ENCODE data around the gene MICOS13. TPM values are rescaled to one million over a fixed set of nuclear protein-coding genes. Genes with fewer than 3 reads are reported as not detected.

Gene MICOS13
- total RNA-seq, 1 donor from 2014 or later: 83.2 TPM

DNA sequence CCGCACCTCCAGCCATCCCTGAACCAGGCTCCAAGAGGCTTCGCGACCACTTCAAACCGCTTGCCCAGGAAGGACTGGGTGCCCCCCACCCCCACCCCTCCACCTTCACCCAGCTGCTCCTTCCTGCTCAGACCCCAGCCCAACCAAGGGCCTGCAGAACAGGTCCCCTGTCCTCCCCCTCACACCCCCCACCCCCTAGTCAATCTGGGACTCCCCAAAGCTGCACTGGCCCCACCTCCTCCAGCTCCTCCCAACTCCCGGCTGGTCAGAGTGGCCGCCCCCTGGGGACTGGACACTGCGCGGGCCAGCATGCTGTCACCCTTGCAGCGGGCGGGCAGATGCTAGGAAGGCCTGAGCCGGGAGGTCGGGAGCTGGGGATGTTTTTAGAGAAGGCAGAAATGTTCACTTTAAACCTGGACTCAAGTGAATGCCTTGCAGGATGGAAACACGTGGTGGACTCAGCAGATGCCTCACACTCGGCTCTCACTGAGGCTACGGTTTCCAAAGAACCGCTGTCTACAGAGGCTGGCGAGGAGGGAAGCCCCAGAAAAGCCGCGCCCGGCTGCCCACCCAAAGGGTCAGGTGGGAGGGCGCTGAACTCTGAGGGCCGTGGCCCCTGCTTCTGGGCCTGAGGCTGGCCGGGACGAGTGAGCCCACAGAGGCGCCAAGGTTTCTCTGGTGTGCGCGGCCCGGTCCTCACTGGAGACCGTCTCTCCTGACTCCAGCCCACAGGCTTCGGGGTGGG is 17.7 kb upstream of the MICOS13 start:
- peaks cover 0 to 57% of the 10 kb centered on the region in 2 donors for H3K36me3 ChIP-seq
- DNase-seq (ENCODE audit: extremely low spot score in 2 of 2): no peak
- peaks cover 8% of the 10 kb centered on the region for H3K4me1 ChIP-seq
- no peaks in the 10 kb centered on the region for H3K27me3 ChIP-seq
- H3K4me3 ChIP-seq: no peak overlapping the region
- intact Hi-C loops (cut with DNase I): no loop called here
- TF ChIP-seq POLR2AphosphoS5 (IDR thresholded peaks at IDR 0.05; ENCODE audit: insufficient read depth in 1 of 2, low read depth in 1 of 2) (no peak), POLR2A (IDR thresholded peaks at IDR 0.05) (no peak)
- TF ChIP-seq, protein P1, sequence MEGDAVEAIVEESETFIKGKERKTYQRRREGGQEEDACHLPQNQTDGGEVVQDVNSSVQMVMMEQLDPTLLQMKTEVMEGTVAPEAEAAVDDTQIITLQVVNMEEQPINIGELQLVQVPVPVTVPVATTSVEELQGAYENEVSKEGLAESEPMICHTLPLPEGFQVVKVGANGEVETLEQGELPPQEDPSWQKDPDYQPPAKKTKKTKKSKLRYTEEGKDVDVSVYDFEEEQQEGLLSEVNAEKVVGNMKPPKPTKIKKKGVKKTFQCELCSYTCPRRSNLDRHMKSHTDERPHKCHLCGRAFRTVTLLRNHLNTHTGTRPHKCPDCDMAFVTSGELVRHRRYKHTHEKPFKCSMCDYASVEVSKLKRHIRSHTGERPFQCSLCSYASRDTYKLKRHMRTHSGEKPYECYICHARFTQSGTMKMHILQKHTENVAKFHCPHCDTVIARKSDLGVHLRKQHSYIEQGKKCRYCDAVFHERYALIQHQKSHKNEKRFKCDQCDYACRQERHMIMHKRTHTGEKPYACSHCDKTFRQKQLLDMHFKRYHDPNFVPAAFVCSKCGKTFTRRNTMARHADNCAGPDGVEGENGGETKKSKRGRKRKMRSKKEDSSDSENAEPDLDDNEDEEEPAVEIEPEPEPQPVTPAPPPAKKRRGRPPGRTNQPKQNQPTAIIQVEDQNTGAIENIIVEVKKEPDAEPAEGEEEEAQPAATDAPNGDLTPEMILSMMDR (IDR thresholded peaks at IDR 0.05): no peak
- no peak overlapping the region for H3K27ac ChIP-seq
- no peaks in the 10 kb centered on the region for H3K9me3 ChIP-seq

DNA sequence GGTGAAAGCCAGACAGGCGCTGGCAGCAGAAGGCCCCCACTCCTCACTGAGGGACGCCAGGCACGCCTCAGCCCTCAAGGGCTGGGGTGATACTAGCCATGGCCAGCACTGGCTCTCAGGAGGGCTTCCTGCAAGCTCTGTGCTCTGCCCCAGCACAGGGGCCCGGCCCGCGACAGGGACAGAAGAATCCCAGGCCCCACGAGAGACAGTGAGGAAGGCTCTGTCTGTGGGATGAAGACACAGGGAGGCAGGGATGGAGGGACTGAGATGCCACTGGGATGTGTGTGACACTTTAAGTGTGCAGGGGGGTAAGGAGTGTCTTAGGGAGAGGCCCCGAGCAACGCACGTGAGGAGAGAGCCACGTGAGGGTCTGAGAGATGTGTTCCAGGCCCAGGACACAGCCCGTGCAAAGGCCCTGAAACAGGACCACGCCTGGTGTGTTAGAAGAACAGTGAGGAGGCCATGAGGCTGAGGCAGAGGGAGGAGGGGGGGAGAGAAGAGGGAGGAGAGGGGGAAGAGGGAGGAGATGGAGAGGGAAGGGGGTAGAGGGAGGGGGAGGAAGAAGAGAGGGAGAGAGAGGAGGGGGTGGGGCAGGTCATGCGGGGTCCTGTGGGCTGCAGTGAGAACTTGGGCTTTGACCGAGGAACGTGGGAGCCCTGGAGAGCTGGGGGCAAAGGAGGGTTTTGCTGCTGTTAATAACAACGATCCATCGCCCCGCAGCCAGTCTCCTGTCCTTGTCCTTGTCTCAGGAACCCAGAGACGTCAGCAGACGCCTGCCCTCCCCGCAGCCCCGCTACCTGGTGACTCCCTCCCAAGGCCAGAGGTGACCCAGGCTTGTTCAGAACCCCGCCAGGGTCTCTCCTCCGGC is 16.9 kb upstream of the MICOS13 start:
- H3K27ac ChIP-seq: no peak overlapping the region
- no peak overlapping the region for H3K4me3 ChIP-seq
- H3K4me1 ChIP-seq: peaks cover 16% of the 10 kb centered on the region
- no peaks in the 10 kb centered on the region for H3K9me3 ChIP-seq
- H3K27me3 ChIP-seq: no peaks in the 10 kb centered on the region
- no peak for DNase-seq (ENCODE audit: extremely low spot score in 2 of 2)
- intact Hi-C loops (cut with DNase I): no loop called here
- peaks cover 0 to 65% of the 10 kb centered on the region in 2 donors for H3K36me3 ChIP-seq
- TF ChIP-seq POLR2AphosphoS5 (IDR thresholded peaks at IDR 0.05; ENCODE audit: insufficient read depth in 1 of 2, low read depth in 1 of 2) (no peak), POLR2A (IDR thresholded peaks at IDR 0.05) (no peak)
- TF ChIP-seq, protein P1 (IDR thresholded peaks at IDR 0.05): no peak

DNA sequence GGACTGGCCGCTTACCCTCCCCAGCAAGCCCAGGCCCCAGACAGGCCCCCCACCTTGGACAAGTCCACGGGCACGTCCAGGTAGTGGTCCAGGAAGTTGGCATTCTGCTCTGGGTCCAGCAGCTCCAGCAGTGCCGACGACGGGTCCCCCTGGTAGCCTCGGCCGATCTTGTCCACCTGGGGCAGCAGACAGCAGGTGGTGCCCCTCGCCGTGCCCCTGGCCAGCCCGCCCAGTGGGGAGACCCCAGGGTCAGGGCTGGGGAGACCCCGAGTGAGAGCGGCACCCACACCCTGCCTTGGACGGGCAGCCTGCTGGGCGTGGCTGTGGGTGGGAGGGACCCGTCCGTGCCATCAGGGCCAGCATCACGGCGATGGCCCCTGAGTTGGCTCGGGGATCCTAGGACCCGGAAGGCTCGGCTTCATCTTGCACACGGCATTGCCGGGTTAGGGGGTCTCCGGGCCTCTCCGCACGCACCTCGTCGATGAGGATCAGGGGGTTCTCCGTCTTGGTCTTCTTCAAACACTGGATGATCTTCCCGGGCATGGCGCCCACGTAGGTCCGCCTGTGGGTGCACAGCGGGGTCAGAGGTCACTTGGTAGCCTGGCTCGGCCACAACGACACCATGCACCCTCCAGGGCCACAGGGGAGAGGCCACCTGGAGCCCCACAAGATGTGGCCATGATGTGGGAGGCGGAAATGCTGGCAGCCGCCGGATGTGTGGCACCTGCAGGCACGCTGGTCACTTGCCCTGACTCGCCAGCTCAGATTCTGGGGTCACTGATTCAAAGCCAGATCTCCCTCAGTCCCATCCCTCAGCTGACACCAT is 16.1 kb upstream of the MICOS13 start:
- Histone ChIP-seq H3K36me3 (peaks cover 0 to 66% of the 10 kb centered on the region in 2 donors), H3K4me1 (peaks cover 24% of the 10 kb centered on the region), H3K27me3 (no peaks in the 10 kb centered on the region), H3K9me3 (no peaks in the 10 kb centered on the region), H3K27ac (no peak overlapping the region), H3K4me3 (no peak overlapping the region)
- TF ChIP-seq, protein P1 (IDR thresholded peaks at IDR 0.05): no peak
- no peak for TF ChIP-seq POLR2A (IDR thresholded peaks at IDR 0.05)
- TF ChIP-seq POLR2AphosphoS5 (IDR thresholded peaks at IDR 0.05; ENCODE audit: insufficient read depth in 1 of 2, low read depth in 1 of 2): no peak
- intact Hi-C loops (cut with DNase I): no loop called here
- no peak for DNase-seq (ENCODE audit: extremely low spot score in 2 of 2)

DNA sequence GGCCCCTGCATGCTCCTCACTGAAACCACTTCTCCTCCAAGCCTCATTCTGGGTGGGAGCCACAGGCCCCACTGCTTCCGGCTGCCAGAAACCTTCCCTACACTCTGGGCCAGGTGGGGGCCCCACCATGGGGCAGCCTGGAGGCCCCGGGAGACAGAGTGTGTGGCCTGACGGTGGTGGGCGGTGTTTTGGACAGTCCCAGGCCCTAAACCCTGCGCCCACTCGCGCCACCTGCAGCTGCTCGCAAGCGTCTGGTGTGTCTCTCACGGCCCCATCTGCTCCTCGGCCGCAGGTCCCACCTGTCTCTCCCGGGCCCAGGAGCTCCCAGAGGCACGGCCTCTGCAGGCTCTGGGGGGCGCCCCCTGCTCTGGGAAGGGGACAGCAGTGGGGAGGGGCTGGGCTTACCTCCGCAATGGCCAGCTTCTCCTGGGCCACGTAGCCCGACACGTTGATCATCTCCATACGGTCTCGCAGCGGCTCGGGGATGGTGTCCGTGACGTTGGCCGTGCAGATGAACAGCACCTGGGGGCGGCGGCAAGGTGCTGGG is 15.4 kb upstream of the MICOS13 start:
- intact Hi-C loops (cut with DNase I): no loop called here
- Histone ChIP-seq H3K9me3 (no peaks in the 10 kb centered on the region), H3K36me3 (peaks cover 0 to 64% of the 10 kb centered on the region in 2 donors), H3K27me3 (no peaks in the 10 kb centered on the region), H3K4me3 (no peak overlapping the region), H3K27ac (no peak overlapping the region), H3K4me1 (peaks cover 31% of the 10 kb centered on the region)
- TF ChIP-seq POLR2AphosphoS5 (IDR thresholded peaks at IDR 0.05; ENCODE audit: insufficient read depth in 1 of 2, low read depth in 1 of 2) (no peak), POLR2A (IDR thresholded peaks at IDR 0.05) (no peak)
- TF ChIP-seq, protein P1 (IDR thresholded peaks at IDR 0.05): no peak
- DNase-seq (ENCODE audit: extremely low spot score in 2 of 2): no peak
